Measurements from ENCODE around the gene TBC1D2B.
"Not testable (repeated sequence)": the region's sequence is repeated elsewhere in the genome, so short reads cannot be mapped to it uniquely, and the experiment has no call there.

Gene TBC1D2B

GRCh38 chr15:77971875-77972274 is 105.6 kb downstream of the TBC1D2B start:
- not testable (repeated sequence) for DNase-seq

- DNase-seq = not testable (repeated sequence)
Observed at GRCh38 chr15:77970813-77971360, 106.6 kb downstream of the TBC1D2B start.

- no peak for DNase-seq
Observed at GRCh38 chr15:77969055-77969454, 108.5 kb downstream of the TBC1D2B start.

- DNase-seq = no peak
Observed at GRCh38 chr15:77967798-77968197, 109.7 kb downstream of the TBC1D2B start.

- DNase-seq = not testable (repeated sequence)
Observed at GRCh38 chr15:77967235-77967615, 110.3 kb downstream of the TBC1D2B start.

GRCh38 chr15:77966540-77967234 is 110.8 kb downstream of the TBC1D2B start:
- DNase-seq = peak; percentile 71

- no peak for DNase-seq
Observed at GRCh38 chr15:77964193-77964592, 113.3 kb downstream of the TBC1D2B start.

- peak; percentile 78 for DNase-seq
Observed at GRCh38 chr15:77959432-77959879, 118.1 kb downstream of the TBC1D2B start.

- DNase-seq = not testable (repeated sequence)
Observed at GRCh38 chr15:77958716-77959431, 118.6 kb downstream of the TBC1D2B start.

- not testable (repeated sequence) for DNase-seq
Observed at GRCh38 chr15:77958021-77958420, 119.5 kb downstream of the TBC1D2B start.

- DNase-seq = peak; percentile 7
Observed at GRCh38 chr15:77953926-77954325, 123.6 kb downstream of the TBC1D2B start.

GRCh38 chr15:77952928-77953446 is 124.5 kb downstream of the TBC1D2B start:
- DNase-seq = not testable (repeated sequence)

- DNase-seq = not testable (repeated sequence)
Observed at GRCh38 chr15:77951105-77951786, 126.3 kb downstream of the TBC1D2B start.

- not testable (repeated sequence) for DNase-seq
Observed at GRCh38 chr15:77950470-77950869, 127.0 kb downstream of the TBC1D2B start.

- DNase-seq = no peak
Observed at GRCh38 chr15:77945566-77945965, 131.9 kb downstream of the TBC1D2B start.

All from CD4-positive, alpha-beta T cell treated with Interleukin-6 for 4 hours (primary cell).